RPMI8226 (cell line): ENCODE results near the gene EMC8.
"Not testable (repeated sequence)": the region's sequence is repeated elsewhere in the genome, so short reads cannot be mapped to it uniquely, and the experiment has no call there.

Experiments used
- DNase-seq: peaks from one replicate; pipeline ENCODE4 v3.0.0-alpha.2; 2015

The EMC8 gene

GRCh38 chr16:85834741-85835140, 35.4 kb upstream of the EMC8 start:
- DNase-seq = no peak

DNA sequence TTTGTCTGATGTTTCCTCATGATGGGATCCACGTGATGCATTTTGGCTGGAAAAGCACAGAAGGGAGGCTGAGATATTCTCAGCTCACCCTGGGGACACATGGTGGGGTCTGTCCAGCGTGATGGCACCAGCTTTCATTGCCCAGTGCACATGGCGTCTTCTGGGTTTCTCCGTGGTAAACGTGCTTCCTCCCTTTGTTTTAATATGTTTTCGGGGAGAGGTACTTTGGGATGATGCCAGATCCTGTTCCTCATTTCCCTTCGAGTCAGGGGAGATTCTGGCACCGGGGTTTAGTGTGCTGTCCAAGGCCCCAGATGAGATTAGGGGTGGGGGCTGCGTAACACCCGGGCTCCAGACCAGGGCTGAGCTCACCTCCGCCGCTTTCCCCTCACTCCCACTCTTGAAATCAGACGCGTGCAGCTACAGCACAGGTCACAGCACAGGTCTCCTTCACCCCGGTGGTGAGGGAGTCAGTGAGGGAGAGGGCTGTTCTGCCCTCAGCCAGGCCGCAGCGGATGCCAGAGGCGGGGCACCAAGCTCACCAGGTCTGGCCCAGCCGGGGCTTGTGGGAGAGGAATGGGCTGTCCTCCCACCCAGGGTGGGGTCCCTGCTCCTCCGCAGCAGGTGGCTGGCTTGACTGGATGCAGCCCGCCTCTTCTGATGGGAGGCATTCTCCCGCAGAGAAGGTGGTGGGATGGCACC, 34.0 kb upstream of the EMC8 start:
- no peak for DNase-seq

DNA sequence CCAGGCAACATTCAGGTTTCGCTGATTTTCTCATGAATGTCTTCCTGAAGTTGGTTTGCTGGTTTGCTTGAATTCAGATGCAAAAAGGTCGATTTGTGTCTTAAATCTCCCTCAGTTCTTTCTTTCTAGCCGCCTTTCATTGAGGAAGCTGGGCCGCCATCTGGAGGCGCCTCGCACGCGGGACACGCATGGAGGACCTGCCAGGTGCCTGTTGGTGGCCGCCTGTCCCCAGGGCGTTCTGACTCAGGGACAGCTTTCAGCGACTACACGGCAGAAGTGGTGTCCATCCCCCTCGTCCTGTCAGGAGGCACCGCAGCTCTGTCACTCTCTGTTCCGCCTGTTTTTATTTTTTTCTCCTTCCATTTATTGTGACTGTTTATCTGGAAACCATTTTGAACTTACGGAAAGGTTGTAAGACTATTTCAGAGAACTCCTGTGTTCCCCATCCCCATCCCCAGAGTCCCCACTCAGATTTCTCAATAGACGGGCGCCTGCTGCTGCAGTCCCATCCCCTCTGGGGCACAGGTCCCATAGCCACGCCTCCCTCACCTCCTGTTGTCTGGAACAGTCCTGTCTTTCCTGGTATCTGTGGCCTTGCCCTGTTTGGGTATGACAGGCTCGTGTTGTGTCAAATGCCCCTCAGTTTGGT, 33.4 kb upstream of the EMC8 start:
- no peak for DNase-seq

DNA sequence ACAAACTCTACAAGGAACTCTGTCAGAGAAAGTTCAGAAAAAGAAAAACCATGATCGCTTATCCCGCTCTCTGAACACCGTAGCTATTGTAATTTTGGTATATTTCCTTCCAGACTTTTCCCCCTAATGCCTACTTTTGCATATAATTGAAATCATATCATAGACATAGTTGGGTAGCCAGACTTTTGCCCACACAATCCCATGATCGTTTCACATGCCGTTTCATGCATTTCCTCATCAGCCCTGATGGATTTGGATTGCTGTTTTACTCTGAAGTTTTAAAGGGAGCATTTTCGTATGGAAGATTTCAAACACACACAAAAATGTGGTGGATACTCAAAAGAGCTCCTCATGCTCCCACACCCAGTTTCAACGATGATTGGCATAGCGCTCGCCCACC, 31.5 kb upstream of the EMC8 start:
- DNase-seq = no peak

- no peak for DNase-seq
These were observed 30.6 kb upstream of the EMC8 start for GRCh38 chr16:85829751-85830445.

DNA sequence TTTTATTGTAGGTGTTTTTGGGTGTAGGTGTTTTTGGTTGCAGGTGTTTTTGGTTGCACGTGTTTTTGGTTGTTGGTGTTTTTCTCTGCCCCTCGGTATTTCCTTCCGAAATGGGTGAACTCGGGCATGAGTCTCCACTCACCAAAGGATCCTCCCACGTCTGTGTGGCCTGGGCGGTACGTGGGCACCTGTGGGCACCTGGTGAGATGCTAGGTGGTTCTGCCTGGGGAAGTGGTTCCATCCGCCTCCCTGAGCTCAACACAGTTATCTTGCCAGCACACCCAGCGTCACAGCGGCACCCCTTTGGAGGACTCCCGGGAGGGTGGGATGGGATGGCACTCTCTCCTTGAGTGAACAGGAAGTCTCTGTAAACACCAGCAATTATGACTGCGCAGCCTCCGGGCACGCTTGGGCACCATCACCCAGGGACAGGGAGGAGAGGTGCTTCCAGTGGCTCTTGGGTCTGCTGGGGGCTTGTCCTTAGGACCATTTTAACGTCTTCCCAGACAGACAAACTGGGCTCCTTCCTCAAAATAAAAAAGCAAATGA, 29.9 kb upstream of the EMC8 start:
- DNase-seq = no peak

- DNase-seq = no peak
These were observed 28.8 kb upstream of the EMC8 start for GRCh38 chr16:85828166-85828565.

GRCh38 chr16:85826686-85827247, 27.4 kb upstream of the EMC8 start:
- no peak for DNase-seq

- no peak for DNase-seq
These were observed 26.0 kb upstream of the EMC8 start for GRCh38 chr16:85825326-85825725.

- DNase-seq = no peak
These were observed 25.1 kb upstream of the EMC8 start for GRCh38 chr16:85824161-85825135.

DNA sequence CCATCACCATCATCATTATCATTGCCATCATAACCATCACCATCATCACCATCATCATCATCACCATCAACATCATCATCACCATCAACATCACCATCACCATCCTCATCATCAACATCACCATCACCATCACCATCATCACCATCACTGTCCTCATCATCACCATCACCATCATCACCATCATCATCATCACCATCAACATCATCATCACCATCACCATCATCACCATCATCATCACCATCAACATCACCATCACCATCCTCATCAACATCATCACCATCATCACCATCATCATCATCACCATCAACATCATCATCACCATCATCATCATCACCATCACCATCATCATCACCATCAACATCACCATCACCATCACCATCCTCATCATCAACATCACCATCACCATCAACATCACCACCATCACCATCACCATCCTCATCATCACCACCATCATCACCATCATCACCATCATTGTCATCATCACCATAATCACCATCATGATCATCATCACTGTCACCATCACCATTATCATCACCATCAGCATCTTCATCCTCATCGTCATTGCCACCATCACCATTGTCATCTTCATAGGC, 24.1 kb upstream of the EMC8 start:
- no peak for DNase-seq

GRCh38 chr16:85822145-85822544, 22.8 kb upstream of the EMC8 start:
- no peak for DNase-seq

GRCh38 chr16:85821390-85822135, 22.2 kb upstream of the EMC8 start:
- DNase-seq = peak; percentile 78

DNA sequence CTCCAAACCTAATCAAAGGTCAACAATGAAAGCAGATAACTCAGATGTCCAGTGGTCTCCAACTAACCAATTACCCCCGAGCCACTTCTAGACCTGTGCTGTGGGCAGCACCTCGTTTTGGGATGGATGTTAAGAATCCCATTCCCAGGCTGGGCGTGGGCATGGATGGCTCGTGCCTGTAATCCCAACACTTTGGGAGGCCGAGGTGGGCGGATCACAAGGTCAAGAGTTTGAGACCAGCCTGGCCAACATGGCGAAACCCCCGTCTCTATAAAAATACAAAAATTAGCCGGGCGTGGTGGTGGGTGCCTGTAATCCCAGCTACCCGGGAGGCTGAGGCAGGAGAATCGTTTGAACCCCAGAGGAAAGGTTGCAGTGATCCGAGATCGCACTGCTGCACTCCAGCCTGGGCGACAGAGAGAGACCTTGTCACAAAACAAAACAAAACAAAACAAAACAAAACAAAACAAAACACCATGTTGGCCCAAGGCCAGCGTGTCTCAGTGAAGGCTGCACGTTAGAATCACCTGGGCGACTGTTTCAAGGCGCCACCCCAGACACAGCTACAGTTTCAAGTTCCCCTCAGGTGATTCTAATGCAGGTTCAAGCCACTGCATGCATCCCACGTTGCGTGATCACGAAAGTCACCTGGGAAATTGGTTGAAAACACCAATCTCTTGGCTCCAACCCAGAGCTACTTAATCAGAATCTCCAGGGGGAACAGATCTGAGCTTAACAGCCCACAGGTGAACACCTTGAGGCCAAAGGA, 21.4 kb upstream of the EMC8 start:
- DNase-seq = peak; percentile 40

GRCh38 chr16:85819771-85820170, 20.4 kb upstream of the EMC8 start:
- DNase-seq = no peak

DNA sequence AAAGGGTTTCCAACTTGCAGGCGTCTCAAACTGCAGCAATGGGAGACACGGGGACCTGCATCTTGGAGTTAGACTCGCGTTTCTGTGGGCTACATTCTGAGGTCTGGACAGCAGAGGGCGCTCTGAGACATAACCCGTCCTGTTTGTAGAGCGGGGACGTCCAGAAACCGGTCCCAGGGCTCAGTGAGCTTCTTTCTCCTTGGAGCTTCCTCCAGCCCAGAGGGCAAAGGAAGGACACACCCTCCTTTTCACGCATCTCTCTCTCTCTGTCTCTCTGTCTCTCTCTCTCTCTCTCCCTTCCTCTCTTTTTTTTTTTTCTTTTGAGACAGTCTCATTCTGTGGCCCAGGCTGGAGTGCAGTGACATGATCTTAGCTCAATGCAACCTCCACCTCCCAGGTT, 19.9 kb upstream of the EMC8 start:
- DNase-seq = peak; percentile 80

- not testable (repeated sequence) for DNase-seq
These were observed 17.9 kb upstream of the EMC8 start for GRCh38 chr16:85817195-85817594.

DNA sequence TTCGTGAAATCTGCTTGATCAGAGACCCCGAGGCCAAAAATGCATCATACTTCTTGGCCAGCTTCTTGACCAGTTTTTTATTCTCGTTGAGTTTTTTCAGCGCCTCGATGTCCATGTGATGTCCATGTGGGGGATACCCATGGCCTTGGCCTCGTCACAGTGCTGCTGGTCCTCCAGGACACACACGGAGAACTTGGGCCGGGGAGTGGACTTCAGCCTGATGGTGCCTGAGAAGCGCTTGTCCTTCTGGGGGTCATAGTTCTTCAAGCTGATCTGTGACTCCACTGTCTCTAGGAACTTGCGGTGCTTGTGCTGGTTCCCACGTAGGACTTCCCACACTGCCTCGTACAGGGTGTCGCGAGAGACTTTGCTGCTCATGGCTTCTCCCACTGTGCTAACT, 16.8 kb upstream of the EMC8 start:
- DNase-seq = no peak

- no peak for DNase-seq
These were observed 13.7 kb upstream of the EMC8 start for GRCh38 chr16:85812811-85813700.
